HG03066 (cell line): ENCODE data around the gene FAM83F.
"Not testable (repeated sequence)": the region's sequence is repeated elsewhere in the genome, so short reads cannot be mapped to it uniquely, and the experiment has no call there.

Source experiments
- ATAC-seq: cut with Tn5 transposase; IDR thresholded peaks from one replicate; pipeline ENCODE4 v1.9.1; 2021; ENCODE audit warnings: low read depth; ENCODE audit not compliant: unreplicated experiment

The FAM83F gene

DNA sequence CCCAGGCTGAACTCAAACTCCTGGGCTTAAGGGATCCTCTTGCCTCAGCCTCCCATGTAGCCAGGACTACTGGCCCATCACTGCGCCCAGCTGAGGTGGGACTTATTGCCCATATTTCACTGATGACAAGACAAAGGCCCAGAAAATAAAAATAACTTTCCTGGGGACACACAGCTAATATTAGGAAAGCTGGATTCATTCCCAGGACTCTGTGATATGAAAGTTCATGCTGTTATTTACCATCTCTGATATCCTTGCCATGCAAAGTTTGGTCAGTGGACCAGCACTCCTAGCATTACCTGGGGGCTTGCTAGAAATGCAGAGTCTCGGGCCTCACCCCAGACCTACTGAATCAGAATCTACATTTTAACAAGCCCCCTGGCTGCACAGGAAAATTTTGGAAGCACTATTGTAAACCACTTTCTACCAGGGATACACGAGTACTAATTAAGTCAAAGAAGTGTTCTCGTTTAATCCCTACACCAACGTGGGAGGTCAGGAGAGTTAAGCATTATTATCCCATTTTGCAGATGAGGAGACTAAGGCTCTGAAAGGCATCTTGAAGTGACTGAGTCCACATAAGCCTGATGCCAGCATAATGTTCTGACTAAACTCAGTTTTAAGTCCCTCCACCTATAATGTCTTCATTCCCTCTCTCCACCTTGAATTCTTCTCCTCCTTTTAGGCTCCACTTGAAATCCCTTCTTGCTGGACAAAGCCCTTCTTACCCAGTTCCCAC lies 2.5 kb upstream of the FAM83F start:
- no peak for ATAC-seq

GRCh38 chr22:39992894-39993293 lies 1.9 kb upstream of the FAM83F start:
- not testable (repeated sequence) for ATAC-seq

- ATAC-seq: no peak
Observed at GRCh38 chr22:39994041-39994565, 651 bp upstream of the FAM83F start.

DNA sequence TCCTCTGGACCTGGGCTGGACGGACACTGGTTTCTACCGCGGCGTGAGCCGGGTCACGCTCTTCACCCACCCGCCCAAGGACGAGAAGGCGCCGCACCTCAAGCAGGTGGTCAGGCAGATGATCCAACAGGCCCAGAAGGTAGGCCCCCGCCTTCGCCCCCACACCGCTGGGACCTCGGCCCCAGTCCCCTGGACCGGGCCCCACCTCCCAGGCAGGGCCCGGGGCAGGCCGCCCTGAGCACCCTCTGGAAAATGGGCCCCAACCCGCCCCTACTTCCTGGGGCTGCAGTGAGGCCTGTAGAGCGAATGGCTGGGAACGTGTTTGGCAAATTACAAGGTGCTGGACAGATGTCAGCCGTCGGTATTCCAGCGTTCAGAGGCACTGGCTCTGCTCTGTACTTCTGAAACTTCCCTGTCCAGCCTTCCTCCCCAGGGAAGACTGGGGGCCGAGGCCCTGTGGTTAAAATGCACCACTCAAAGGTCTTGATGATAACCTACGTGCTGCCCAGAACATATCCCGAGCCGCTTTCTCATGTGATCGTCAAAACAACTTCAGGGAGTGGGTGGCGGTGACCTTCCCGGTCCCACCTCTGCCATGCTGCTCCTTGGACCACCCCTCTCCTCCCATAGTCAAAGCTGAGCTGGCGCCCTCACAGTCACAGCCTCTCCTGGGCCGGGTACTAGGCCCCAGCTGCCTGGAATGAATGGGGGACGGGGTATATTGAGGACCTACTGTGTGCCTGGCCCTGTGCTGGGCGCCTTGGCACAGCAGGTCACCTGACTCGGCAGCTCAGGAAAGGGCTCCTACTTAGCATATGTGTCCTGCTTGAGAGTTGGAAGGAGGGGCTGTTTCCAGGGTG lies 869 bp downstream of the FAM83F start:
- ATAC-seq: no peak

DNA sequence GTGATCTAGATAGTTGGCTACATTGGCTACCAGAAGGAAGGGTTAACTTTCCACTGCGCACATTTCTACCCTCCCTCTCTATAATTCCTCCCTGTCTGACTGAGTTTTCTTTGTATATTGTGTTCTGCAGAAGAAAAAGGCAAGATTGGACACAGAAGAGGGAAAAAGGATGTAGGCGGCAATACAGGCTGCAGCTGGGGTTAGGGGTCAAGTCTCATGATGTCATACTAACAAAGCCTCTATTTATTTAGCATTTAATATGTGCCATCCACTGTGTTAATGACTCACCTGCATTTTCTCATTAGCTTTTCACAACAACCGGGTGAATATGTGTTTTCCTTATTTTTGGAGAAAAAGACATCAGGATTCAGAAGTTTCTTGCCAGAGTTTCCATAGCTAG lies 2.0 kb downstream of the FAM83F start:
- ATAC-seq: no peak

GRCh38 chr22:39997421-39997820 lies 2.7 kb downstream of the FAM83F start:
- ATAC-seq: no peak

DNA sequence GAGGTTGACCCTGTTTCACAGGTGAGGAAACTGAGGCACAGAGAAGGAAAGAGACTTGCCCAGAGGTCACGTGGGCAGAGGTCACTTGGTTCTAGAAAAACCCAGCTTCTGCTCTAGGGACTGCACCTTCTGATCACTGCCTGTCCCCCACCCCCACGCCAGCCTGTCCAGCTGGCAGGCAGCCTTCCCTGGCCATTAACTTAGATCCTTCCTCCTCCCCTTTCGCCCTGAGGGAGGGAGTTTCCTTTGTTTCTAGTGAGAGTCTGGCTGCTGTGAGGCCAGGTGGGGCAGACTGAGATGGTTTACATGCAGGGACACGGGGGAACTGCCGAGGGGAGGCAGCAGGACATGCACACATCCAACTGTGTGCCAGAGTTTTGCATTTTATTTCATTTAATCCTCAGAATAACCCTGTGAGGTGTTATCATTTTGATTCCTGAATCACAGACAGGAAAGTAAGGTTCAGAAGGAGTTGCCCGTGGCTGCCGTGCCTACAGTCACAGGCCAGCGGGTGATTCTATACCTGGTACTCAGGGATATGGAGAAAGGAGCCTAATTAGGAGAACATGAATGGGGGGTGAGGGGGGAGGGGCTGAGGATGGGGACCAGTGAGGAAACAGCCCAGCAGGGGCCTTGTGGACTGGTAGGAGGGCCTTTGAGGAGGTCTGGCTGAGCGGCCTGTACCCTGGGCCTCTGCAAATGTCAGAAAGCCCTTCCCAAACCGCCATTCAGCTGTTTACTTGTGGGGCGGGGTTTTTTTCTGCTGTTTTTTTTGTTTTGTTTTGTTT lies 3.4 kb downstream of the FAM83F start:
- no peak for ATAC-seq

DNA sequence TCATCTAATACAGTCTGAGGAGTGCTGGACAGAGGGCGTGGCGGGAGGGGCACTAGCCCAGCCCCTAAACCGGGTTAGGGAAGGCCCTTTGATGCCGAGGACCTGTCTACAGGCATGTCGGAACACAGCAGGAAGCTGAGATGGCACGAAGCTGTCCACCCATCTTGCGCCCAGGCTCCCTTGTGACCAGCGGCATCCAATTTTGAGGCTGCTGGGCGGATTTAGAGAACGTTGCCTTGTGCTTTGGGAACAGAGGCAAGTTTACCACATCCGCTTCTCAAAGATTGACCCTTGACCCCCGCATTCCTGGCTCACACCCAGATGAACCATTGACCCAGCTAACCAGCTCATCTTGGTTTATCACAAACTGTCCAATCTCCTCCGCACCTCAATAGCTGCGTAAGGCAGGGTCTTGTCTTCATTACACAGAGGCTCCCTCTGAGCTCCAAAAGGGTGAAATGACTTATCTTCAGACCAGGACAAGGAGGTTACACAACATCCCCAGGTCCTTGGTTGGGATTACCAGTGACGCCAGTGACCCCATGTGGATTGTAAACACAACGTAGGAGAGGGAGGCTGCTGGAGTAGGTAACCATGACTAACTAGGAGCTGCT lies 4.5 kb downstream of the FAM83F start:
- ATAC-seq: no peak

- ATAC-seq: no peak
Observed at GRCh38 chr22:40000171-40000570, 5.4 kb downstream of the FAM83F start.

DNA sequence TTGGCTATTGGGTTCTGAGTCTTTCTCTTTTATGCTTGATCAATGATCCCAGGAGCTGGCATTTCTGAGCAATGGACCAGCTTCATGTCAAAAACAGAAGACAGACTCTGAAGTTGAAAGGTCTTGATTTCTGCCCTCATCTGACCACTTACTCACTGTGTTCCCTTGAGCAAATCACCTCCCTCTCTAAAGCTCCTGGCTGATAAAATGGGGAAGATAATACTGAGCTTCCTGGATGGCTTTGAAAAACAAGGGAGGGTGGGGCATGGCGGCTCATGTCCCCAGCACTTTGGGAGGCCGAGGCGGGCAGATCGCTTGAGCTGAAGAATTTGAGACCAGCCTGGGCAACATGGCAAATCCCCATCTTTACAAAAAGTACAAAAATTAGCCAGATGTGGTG lies 6.4 kb downstream of the FAM83F start:
- no peak for ATAC-seq

GRCh38 chr22:40001800-40002577 lies 7.2 kb downstream of the FAM83F start:
- ATAC-seq: no peak

- ATAC-seq: no peak
Observed at GRCh38 chr22:40002935-40003715, 8.4 kb downstream of the FAM83F start.

DNA sequence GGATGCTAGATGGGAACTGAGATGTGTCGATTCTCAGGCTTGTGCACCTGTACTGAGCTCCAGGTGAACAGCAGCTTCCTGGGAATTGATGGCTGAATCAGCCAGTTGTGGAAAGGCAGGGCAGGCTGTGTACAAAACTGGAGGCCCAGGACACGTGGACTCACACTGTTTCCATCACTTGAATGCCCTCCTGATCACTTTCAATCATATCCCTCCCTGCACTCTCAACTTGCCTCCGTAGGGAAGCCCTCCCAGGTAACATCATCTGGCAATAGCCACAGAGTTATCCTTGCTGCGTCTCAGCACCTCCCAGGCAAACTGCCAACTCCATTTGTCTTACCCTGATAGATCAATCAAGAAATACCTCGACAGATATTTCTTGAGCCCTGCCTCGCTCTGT lies 10.1 kb downstream of the FAM83F start:
- ATAC-seq: no peak

DNA sequence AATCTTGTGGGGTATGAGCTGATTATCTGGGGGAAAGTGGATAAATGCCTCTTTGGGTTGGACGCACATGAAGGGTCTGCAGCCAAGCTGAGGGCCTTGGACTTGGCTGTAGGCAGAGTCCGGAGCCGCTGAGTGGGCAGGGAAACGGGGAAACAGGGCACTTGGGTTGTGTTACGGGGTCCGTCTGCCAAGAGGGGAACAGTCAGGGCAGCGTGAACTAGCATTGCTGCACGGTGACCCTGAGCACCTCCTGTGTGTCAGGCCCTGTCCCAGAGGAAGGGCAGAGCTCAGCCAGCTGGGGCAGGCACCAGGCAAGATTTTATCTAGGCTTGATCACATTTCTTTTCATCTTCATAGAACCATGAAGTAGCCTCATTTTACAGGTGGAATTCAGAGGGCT lies 11.9 kb downstream of the FAM83F start:
- no peak for ATAC-seq

GRCh38 chr22:40007853-40008710 lies 13.3 kb downstream of the FAM83F start:
- ATAC-seq: no peak

DNA sequence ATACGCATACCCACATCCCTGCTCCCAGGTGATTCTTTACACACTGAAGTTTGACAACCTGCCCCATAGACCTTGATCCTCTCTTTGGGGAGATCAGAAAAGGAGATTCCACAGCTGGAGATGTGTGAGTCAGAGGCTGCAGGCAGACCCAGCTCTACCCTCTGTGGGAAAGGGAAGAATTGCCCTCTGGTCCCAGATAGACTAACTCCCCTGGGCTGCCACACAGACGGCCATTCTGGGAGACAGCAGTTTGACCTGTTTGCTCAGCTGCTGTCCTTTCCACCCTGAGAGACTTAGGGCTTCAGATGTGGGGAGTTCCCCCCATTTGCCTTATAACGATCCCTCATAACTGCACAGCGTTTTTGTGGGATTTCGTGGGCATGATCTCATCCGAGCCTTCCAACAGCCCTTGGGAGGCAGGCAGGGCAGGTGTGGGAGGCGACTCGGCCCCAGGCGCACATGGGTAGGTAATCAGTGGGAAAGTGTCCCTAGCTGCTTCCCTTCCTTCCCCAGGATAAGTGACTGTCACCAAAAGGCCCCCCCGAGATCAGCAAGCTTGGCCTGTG lies 14.1 kb downstream of the FAM83F start:
- no peak for ATAC-seq

DNA sequence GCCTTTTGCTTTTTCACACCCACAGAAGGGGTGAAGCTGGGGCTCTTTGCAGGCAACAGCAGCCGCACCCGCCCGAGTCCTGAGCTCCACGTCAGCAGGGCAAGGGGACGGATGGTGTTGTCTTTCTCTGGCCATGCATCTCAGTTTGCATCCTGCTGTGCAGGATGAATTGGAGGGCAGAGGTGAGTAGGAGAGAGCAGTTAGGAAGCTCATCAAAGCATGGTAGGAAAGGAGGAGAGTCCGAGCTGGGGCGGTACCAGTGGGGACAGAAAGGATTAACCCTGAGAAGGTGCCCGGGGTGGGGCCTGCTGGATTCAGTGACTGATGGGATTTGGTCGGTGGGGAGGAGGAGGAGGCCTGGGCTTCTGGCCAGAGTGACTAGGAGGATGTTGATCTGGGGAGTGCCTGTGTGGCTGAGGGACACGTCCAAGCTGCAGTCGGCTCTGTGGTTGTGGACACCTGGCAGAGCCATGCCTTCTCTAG lies 14.6 kb downstream of the FAM83F start:
- no peak for ATAC-seq
